RWPE2 (cell line): ENCODE results near the gene PRKG1.

ENCODE experiments used
- ATAC-seq: fragments of 200-7000 bp; cut with Tn5 transposase; 3 replicates; pipeline ENCODE4 v1.9.1; 2021; ENCODE audit warnings: low read depth
- DNase-seq: peaks from one replicate; pipeline ENCODE4 v3.0.0-alpha.2; 2020; ENCODE audit warnings: low spot score
- H3K27ac ChIP-seq: fragments of 450-650 bp; 2 replicates; pipeline ENCODE4 v1.5.1; 2017; ENCODE audit warnings: mild to moderate bottlenecking; ENCODE audit not compliant: poor library complexity, severe bottlenecking
- H3K27me3 ChIP-seq: fragments of 250-450 bp; sonication (Bioruptor Pico); 2 replicates; pipeline ENCODE4 v1.5.1; 2021; ENCODE audit warnings: mild to moderate bottlenecking, moderate library complexity; ENCODE audit not compliant: insufficient read depth, poor library complexity, severe bottlenecking
- H3K36me3 ChIP-seq: fragments of 250-450 bp; sonication (Bioruptor Pico); 2 replicates; pipeline ENCODE4 v1.5.1; 2020; ENCODE audit warnings: low read depth, mild to moderate bottlenecking, moderate library complexity
- H3K4me1 ChIP-seq: fragments of 250-450 bp; sonication (Bioruptor Pico); 2 replicates; pipeline ENCODE4 v1.5.1; 2021; ENCODE audit warnings: mild to moderate bottlenecking, moderate library complexity; ENCODE audit not compliant: insufficient read depth, poor library complexity, severe bottlenecking
- H3K4me3 ChIP-seq: fragments of 250-450 bp; sonication (Bioruptor Pico); 2 replicates; pipeline ENCODE4 v1.5.1; 2021; ENCODE audit warnings: mild to moderate bottlenecking, moderate library complexity; ENCODE audit not compliant: severe bottlenecking
- H3K9me3 ChIP-seq: fragments of 250-450 bp; sonication (Bioruptor Pico); 2 replicates; pipeline ENCODE4 v1.5.1; 2021; ENCODE audit warnings: mild to moderate bottlenecking, moderate library complexity; ENCODE audit not compliant: severe bottlenecking
- CTCF ChIP-seq: fragments of 450-650 bp; IDR thresholded peaks from one replicate; pipeline ENCODE4 v1.5.1; 2017; ENCODE audit warnings: mild to moderate bottlenecking, moderate library complexity; ENCODE audit not compliant: poor library complexity, severe bottlenecking

The PRKG1 gene

GRCh38 chr10:51821045-51821444 is 746.8 kb downstream of the PRKG1 start:
- Histone ChIP-seq H3K4me1 (no peaks in the 10 kb centered on the region), H3K27ac (no peak overlapping the region), H3K9me3 (no peaks in the 10 kb centered on the region), H3K27me3 (no peaks in the 10 kb centered on the region), H3K36me3 (no peaks in the 10 kb centered on the region), H3K4me3 (no peak overlapping the region)
- no peak for TF ChIP-seq CTCF
- DNase-seq (no peak), ATAC-seq (no peak)

- H3K4me3 ChIP-seq: no peak overlapping the region
- TF ChIP-seq CTCF: no peak
- no peak overlapping the region for H3K27ac ChIP-seq
- no peaks in the 10 kb centered on the region for H3K36me3 ChIP-seq
- DNase-seq (no peak), ATAC-seq (no peak)
- no peaks in the 10 kb centered on the region for H3K4me1 ChIP-seq
- no peaks in the 10 kb centered on the region for H3K9me3 ChIP-seq
- H3K27me3 ChIP-seq: no peaks in the 10 kb centered on the region
Observed at GRCh38 chr10:51821745-51822144, 747.5 kb downstream of the PRKG1 start.

- TF ChIP-seq CTCF: no peak
- ATAC-seq: peak; percentile 94
- DNase-seq: no peak
Observed at GRCh38 chr10:51832652-51833383, 758.5 kb downstream of the PRKG1 start.

GRCh38 chr10:51834548-51834947 is 760.3 kb downstream of the PRKG1 start:
- no peak for DNase-seq
- Histone ChIP-seq H3K36me3 (no peaks in the 10 kb centered on the region), H3K27me3 (no peaks in the 10 kb centered on the region), H3K27ac (no peak overlapping the region), H3K4me3 (no peak overlapping the region), H3K9me3 (no peaks in the 10 kb centered on the region), H3K4me1 (peaks cover 7% of the 10 kb centered on the region)
- no peak for TF ChIP-seq CTCF
- no peak for ATAC-seq

More at GRCh38 chr10:51832652-51833383, 758.5 kb downstream of the PRKG1 start:
- no peaks in the 10 kb centered on the region for H3K36me3 ChIP-seq
- no peaks in the 10 kb centered on the region for H3K27me3 ChIP-seq
- no peaks in the 10 kb centered on the region for H3K9me3 ChIP-seq
- H3K4me3 ChIP-seq: no peak overlapping the region
- no peak overlapping the region for H3K27ac ChIP-seq
- H3K4me1 ChIP-seq: peaks cover 7% of the 10 kb centered on the region

- Histone ChIP-seq H3K36me3 (no peaks in the 10 kb centered on the region), H3K27me3 (no peaks in the 10 kb centered on the region), H3K27ac (no peak overlapping the region), H3K4me1 (no peaks in the 10 kb centered on the region), H3K4me3 (no peak overlapping the region), H3K9me3 (no peaks in the 10 kb centered on the region)
- TF ChIP-seq CTCF: no peak
- no peak for ATAC-seq
- DNase-seq: no peak
Observed at GRCh38 chr10:51838471-51838870, 764.2 kb downstream of the PRKG1 start.
